Epithelial cell of esophagus (primary cell): ENCODE results near the gene ALKAL2.
"Not testable (repeated sequence)": the region's sequence is repeated elsewhere in the genome, so short reads cannot be mapped to it uniquely, and the experiment has no call there.

Experiments
- DNase-seq: peaks from one replicate; pipeline ENCODE4 v3.0.0; 2010; ENCODE audit warnings: low read depth
- H3K4me3 ChIP-seq: 2 replicates; pipeline ENCODE4 v1.5.1; 2011; ENCODE audit warnings: mild to moderate bottlenecking, low read length, control low read depth
- TF ChIP-seq, protein P1 (sequence below): IDR thresholded peaks from 2 replicates; pipeline ENCODE4 v1.5.1; 2011; ENCODE audit warnings: low read depth, mild to moderate bottlenecking, low read length, control low read depth, inconsistent platforms; ENCODE audit not compliant: insufficient read depth; ENCODE audit errors: missing control alignments

The ALKAL2 gene

DNA sequence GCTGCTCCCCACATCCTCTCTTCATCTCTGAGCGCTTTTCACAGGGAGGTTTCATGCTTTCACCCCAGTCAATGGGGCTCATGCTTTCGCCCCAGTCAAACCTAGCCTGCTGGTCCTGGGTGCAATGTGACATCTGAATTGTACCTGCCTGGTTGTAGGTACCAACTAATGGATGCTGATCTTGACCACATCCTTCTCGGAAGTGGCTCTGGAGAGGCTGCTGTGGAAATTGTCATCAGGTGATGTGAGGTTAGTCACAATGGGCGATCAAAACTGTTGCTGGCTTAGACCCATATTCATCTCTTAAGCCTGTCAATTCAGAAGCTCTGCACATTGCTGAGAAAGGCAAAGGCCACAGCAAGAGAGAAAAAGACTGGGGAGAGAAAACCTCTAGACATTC, 32.7 kb upstream of the ALKAL2 start:
- no peak for DNase-seq
- TF ChIP-seq, protein P1, sequence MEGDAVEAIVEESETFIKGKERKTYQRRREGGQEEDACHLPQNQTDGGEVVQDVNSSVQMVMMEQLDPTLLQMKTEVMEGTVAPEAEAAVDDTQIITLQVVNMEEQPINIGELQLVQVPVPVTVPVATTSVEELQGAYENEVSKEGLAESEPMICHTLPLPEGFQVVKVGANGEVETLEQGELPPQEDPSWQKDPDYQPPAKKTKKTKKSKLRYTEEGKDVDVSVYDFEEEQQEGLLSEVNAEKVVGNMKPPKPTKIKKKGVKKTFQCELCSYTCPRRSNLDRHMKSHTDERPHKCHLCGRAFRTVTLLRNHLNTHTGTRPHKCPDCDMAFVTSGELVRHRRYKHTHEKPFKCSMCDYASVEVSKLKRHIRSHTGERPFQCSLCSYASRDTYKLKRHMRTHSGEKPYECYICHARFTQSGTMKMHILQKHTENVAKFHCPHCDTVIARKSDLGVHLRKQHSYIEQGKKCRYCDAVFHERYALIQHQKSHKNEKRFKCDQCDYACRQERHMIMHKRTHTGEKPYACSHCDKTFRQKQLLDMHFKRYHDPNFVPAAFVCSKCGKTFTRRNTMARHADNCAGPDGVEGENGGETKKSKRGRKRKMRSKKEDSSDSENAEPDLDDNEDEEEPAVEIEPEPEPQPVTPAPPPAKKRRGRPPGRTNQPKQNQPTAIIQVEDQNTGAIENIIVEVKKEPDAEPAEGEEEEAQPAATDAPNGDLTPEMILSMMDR, result no peak
- H3K4me3 ChIP-seq, result no peak overlapping the region

DNA sequence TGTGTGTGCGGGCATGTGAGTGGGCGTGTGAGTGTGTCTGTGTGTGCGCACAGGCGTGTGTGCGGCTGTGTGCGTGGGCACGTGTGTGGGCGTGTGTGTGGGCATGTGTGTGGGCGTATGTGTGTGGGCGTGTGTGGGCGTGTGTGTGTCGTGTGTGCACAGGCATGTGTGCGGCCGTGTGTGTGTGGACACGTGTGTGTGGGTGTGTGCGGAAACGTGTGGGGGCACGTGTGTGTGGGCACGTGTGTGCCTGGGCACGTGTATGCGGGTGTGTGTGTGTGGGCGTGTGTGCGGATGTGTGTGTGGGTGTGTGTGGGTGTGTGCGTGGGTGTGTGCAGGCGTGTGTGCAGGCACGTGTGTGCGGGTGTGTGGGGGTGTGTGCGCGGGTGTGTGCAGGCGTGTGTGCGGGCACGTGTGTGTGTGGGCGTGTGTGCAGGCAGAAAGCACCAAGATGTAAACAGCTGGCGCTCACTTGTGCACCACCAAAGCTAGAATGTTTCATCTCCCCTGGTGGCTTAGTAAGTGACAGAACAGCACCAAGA, 31.2 kb upstream of the ALKAL2 start:
- no peak for DNase-seq
- no peak overlapping the region for H3K4me3 ChIP-seq
- TF ChIP-seq, protein P1, result no peak

DNA sequence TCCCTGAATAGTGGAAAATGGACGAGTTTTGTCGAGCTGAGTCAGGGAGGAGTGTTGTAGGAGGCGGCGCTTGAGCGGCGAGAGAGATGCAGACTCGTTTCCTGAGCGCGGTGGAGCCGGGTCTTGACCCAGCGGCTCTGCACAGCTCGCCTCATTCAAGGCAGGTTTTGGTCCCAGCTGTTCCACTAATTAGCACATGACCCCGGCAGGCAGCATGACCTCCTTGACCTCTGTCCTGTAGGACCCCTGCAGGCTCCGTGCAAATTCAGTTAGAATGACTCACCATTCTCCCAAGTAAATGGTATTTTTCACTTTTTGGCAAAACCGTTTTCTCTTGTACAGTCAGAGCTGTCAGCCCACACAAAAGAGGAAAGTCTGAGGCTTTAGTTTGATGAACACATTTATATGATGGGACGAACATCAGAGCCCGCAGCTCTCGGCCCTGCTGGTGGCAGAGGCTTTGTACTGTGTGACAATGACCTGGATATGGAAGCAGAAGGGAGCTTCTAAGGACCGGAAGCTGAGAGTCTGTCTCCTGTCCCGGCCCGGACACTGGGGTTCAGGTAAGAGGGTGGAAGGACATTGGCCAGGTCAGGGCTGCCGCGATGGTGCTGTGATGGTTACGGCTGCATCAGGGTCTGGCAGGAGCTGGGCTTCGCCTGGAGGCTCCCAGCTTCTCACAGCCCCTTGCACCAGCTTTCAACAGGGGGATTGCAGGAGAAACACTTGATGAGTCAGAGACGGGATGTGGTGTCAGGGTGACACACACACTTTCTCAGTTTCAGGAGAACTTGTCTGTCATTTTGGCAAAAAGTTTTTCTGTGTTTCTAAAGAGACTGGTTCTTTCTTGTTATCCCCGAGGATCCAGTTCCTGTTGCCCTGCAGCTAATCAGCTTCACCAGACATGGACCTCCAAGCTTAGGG, 29.9 kb upstream of the ALKAL2 start:
- DNase-seq, result peak; percentile 20
- TF ChIP-seq, protein P1, result no peak
- no peak overlapping the region for H3K4me3 ChIP-seq

DNA sequence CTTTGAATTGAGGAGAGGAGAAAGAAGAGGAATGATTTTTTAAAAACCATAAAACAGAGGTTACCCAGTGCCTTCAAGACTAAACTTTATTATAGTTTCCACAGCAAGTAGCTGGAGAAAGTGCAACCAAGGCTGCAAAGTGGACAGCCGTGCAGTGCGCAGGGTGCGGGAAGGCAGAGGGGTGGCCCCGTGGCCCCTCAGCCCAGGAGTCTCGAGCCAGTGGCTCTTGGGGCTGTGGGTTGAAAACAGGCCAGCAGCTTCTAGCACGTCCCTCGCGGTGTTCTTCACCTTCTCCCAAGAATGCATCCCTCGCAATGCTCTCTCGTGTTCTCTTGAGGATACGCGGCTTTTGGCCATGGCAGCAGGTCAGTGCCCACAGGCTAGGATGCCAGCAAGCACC, 28.5 kb upstream of the ALKAL2 start:
- H3K4me3 ChIP-seq, result no peak overlapping the region
- TF ChIP-seq, protein P1, result no peak
- DNase-seq, result no peak

DNA sequence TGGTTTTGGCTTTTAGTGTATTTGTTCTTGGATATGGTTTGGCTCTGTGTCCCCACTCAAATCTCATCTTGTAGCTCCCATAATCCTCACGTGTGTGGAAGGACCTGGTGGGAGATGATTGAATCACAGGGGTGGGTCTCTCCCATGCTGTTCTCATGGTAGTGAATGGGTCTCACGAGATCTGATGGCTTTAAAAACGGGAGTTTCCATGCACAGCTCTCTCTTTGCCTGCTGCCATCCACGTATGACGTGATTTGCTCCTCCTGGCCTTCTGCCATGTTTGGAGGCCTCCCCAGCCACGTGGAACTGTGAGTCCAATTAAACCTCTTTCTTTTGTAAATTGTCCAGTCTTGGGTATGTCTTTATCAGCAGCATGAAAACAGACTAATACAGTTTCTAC, 28.0 kb upstream of the ALKAL2 start:
- not testable (repeated sequence) for DNase-seq, H3K4me3 ChIP-seq

DNA sequence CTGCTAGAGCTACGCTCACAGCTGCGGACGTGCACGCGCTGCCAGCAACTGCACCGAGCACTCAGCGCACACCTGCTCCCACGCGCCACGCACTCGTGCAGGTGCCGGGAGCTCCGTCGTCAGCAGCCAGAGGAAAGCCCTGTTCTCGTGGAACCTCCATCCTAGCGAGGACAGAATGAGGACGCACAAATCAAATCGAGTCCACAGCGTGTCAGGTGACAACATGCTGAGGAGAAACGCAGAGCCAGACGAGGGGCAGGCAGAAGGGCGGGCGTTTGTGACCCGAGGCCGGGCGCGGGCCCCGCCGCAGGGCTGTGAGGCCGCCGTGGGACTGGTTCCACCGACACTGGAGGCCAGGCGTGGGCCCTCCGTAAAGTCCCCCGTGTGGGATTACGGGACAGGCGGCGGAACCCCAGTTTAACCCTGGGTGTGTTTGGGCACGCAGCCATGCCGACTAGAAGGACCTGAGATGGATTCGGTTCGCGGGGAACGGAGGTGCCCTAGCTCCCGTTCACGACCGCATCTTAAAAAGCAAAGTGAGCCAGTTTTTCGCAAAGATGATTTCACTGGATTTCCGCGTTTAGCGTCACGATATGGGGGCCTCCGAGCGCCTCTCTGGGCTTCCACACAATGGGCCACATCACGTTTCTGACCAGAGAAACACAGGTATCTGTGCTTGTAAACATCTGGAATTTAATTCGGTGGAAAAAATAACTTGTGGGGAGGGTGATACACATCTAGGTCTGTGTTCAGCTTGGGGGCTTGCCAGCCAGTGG, 26.9 kb upstream of the ALKAL2 start:
- TF ChIP-seq, protein P1, result no peak
- H3K4me3 ChIP-seq, result no peak overlapping the region
- no peak for DNase-seq

DNA sequence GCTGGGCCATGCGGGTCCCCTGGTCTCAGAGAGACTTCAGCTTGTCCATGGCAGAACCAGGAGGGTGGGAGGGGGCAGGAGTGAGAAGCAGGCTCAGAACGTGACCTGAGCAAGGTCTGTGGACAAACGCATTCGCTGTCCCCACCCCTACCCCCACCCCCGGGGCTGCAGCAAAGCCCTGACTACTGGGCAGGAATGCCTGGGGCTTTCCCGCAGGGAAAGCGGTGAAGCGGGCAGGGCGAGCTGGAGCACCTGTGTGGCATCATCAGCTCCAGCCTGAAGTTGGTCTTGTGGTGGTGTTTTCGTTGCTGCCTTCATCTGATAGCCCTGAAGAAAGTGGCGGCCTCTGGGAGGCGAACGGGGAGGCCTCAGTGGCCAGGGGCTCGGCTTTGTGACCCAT, 26.1 kb upstream of the ALKAL2 start:
- TF ChIP-seq, protein P1, result no peak
- no peak for DNase-seq

More for the DNA sequence above, 26.1 kb upstream of the ALKAL2 start:
- H3K4me3 ChIP-seq, result no peak overlapping the region
